ENCODE results near the gene SLC35F1. TPM values are rescaled to one million over a fixed set of nuclear protein-coding genes. Genes with fewer than 3 reads are reported as not detected.
A peak's percentile ranks its signal among the peaks of the same experiment; 100 is the strongest.

Gene SLC35F1
- total and polyA plus RNA-seq, 10 of the 15 experiments (the other 5 are each of a cell fraction or from before 2014, with no cell fraction given): 0.01 TPM; not detected in 9

DNA sequence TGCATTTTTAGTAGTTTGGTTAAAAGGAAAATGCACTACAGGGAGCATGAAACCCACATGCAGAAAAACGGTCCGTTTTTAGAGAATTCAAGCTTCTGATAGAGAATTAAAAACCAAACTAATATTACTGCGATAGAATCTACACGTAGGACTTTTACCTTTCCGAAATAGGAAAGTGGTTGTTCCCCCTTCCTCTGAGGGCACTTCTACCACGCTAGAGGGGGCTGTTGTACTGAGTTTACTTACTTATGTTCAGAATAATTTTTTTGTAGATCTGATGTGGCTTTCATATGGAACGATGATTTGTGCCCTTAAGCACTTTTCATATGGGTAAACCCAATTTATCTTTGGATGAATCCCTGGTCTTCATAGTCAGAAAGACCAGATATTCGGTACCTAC, 376.7 kb downstream of the SLC35F1 start:
- H3K79me2 ChIP-seq (ENCODE audit: control insufficient read depth, insufficient read depth, low read length): no peaks in the 10 kb centered on the region
- RAD21 ChIA-PET (ENCODE audit: unreplicated experiment): interaction anchor here (0.7 kb wide), 1 partner anchor 230 kb away, joined by 4 read pairs; no protein-coding TSS in a partner anchor
- POLR2A ChIA-PET: no interaction called here
- FAIRE-seq (no peak), ATAC-seq (peak; percentile 63), DNase-seq (ENCODE audit: low read depth, low spot score) (no peak)
- 17% methylated on average over 8 of the region's 8 CpGs for WGBS (ENCODE audit: insufficient coverage, insufficient replicate concordance, low lambda C conversion rate, missing lambda C conversion rate)
- no peak overlapping the region for H3K4me3 ChIP-seq
- H3K9ac ChIP-seq (ENCODE audit: control insufficient read depth, insufficient read depth, low read length): no peak overlapping the region
- in situ Hi-C loops (cut with MboI) (loop anchor here (10.0 kb wide), 3 partner anchors 261 to 501 kb away; partner anchors contain the start of gene PLN), intact Hi-C loops (cut with micrococcal nuclease; ENCODE audit: unreplicated experiment) (loop anchor here (1.0 to 5.0 kb wide), 6 partner anchors 226 to 829 kb away; no protein-coding TSS in a partner anchor)
- no peak overlapping the region for H3K4me2 ChIP-seq (ENCODE audit: control insufficient read depth, insufficient read depth)
- peaks cover 0 to 7% of the 10 kb centered on the region in 2 experiments; a peak in 1 of 4 replicates for H3K27me3 ChIP-seq (replicated peaks in 1 of 2; ENCODE audit: control insufficient read depth in 2 of 2, insufficient read depth in 2 of 2, low read length in 1 of 2)
- H4K20me1 ChIP-seq (ENCODE audit: control insufficient read depth, insufficient read depth): no peaks in the 10 kb centered on the region
- no peak for TF ChIP-seq PAX8 (IDR thresholded peaks at IDR 0.05)
- TF ChIP-seq SMC3 (IDR thresholded peaks at IDR 0.05; ENCODE audit: borderline replicate concordance, low read length): peak; percentile 64; the same call in 1 of the 2 replicates
- TF ChIP-seq, protein P1, sequence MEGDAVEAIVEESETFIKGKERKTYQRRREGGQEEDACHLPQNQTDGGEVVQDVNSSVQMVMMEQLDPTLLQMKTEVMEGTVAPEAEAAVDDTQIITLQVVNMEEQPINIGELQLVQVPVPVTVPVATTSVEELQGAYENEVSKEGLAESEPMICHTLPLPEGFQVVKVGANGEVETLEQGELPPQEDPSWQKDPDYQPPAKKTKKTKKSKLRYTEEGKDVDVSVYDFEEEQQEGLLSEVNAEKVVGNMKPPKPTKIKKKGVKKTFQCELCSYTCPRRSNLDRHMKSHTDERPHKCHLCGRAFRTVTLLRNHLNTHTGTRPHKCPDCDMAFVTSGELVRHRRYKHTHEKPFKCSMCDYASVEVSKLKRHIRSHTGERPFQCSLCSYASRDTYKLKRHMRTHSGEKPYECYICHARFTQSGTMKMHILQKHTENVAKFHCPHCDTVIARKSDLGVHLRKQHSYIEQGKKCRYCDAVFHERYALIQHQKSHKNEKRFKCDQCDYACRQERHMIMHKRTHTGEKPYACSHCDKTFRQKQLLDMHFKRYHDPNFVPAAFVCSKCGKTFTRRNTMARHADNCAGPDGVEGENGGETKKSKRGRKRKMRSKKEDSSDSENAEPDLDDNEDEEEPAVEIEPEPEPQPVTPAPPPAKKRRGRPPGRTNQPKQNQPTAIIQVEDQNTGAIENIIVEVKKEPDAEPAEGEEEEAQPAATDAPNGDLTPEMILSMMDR (IDR thresholded peaks at IDR 0.05 in 2 of 3, conservative IDR thresholded peaks at IDR 0.05 in 1 of 3; ENCODE audit: control insufficient read depth in 2 of 3, extremely low read depth in 1 of 3, insufficient read depth in 1 of 3, low read depth in 3 of 3, low read length in 3 of 3): peak; percentile 49 to 65 (median 55)
- peak; percentile 68 for TF ChIP-seq RAD21 (IDR thresholded peaks at IDR 0.05; ENCODE audit: insufficient read depth, low read depth, low read length)
- H3K9me3 ChIP-seq (replicated peaks; ENCODE audit: control insufficient read depth, insufficient read depth, low read length): no peaks in the 10 kb centered on the region
- SMC1A ChIA-PET (ENCODE audit: uncharacterized antibody, unreplicated experiment): interaction anchor here (1.4 to 1.7 kb wide), 2 partner anchors 30 to 281 kb away, joined by 4 read pairs; no protein-coding TSS in a partner anchor
- CTCF ChIA-PET: interaction anchor here (0.6 to 2.3 kb wide), 5 partner anchors 89 to 520 kb away, joined by 3 to 7 read pairs (median 6); no protein-coding TSS in a partner anchor
- H3K36me3 ChIP-seq (ENCODE audit: control insufficient read depth in 2 of 2, insufficient read depth in 2 of 2, low read length in 1 of 2): no peaks in the 10 kb centered on the region
- H3K27ac ChIP-seq (ENCODE audit: control insufficient read depth, insufficient read depth): no peak overlapping the region
- peaks cover 8% of the 10 kb centered on the region for H3K4me1 ChIP-seq (ENCODE audit: control insufficient read depth, insufficient read depth, low read length)
- BruUV-seq (replicated peaks): no TSS peak
- H2AFZ ChIP-seq (ENCODE audit: control insufficient read depth, low read depth, low read length): no peak overlapping the region
